Upper lobe of left lung (tissue), 6 donors: ENCODE results near the gene TNS3. TPM values are rescaled to one million over a fixed set of nuclear protein-coding genes. Genes with fewer than 3 reads are reported as not detected.

Experiments
- ATAC-seq, 2 donors: fragments of 200-7000 bp; cut with Tn5 transposase; one replicate each; pipeline ENCODE4 v1.9.1; 2022; ENCODE audit warnings: mild to moderate bottlenecking in 2 of 2, moderate library complexity in 2 of 2; ENCODE audit not compliant: low FRiP score in 2 of 2
- DNase-seq, 2 donors: peaks; one replicate each; pipeline ENCODE4 v3.0.0-alpha.2; 2019 to 2020
- H3K27ac ChIP-seq, 4 donors: fragments of 200-600 bp; sonication (generic); one replicate each; pipeline ENCODE4 v1.5.1; 2016 to 2019
- H3K27me3 ChIP-seq, 4 donors: fragments of 200-600 bp; sonication (generic); one replicate each; pipeline ENCODE4 v1.5.1; 2017 to 2019
- H3K36me3 ChIP-seq, 4 donors: fragments of 200-600 bp; sonication (generic); one replicate each; pipeline ENCODE4 v1.5.1; 2016 to 2019
- H3K4me1 ChIP-seq, 4 donors: fragments of 200-600 bp; sonication (generic); one replicate each; pipeline ENCODE4 v1.5.1; 2018 to 2019
- H3K4me3 ChIP-seq, 4 donors: fragments of 200-600 bp; sonication (generic); one replicate each; pipeline ENCODE4 v1.5.1; 2017 to 2019; ENCODE audit warnings: mild to moderate bottlenecking in 2 of 4, moderate library complexity in 1 of 4
- H3K9me3 ChIP-seq, 4 donors: fragments of 200-600 bp; sonication (generic); one replicate each; pipeline ENCODE4 v1.5.1; 2018 to 2019
- CTCF ChIP-seq, 6 experiments: fragments of 450-650 bp in 4 of 6; fragments of 200-600 bp in 2 of 6; sonication (generic) in 2 of 6; IDR thresholded peaks; one replicate each; pipeline ENCODE4 v1.5.1; 2016 to 2019; ENCODE audit warnings: antibody characterized with exemption in 6 of 6
- EP300 ChIP-seq, 4 donors: sonication (generic); formaldehyde crosslinking; IDR thresholded peaks; one replicate each; pipeline ENCODE4 v1.5.1; 2017; ENCODE audit warnings: antibody characterized with exemption in 4 of 4, control low read depth in 2 of 4
- POLR2A ChIP-seq, 4 donors: fragments of 450-650 bp; IDR thresholded peaks; one replicate each; pipeline ENCODE4 v1.5.1; 2016 to 2017; ENCODE audit warnings: antibody characterized with exemption in 4 of 4, mild to moderate bottlenecking in 2 of 4
- POLR2AphosphoS5 ChIP-seq, 2 donors: sonication (generic); formaldehyde crosslinking; IDR thresholded peaks; one replicate each; pipeline ENCODE4 v1.5.1; 2017; ENCODE audit warnings: antibody characterized with exemption in 2 of 2
- WGBS, 2 donors: methylation state at CpG; one replicate each; pipeline ENCODE4 v1.1.5; 2017 to 2018; 5-methylcytosine and 5-hydroxymethylcytosine counted together
- total RNA-seq, 6 donors: library from RNA; depleted of rRNA in 4 of 6; stranded (reverse); fragments of >200 nt in 4 of 6; gene quantifications; one replicate each; pipeline versions ENCODE4 v1.1.0 to v1.2.1, GENCODE V29; 2016 to 2021
- donor health status: DM: no; HTN: no; CAD: no; lungs with moderate emphysema.
- donor health status: DM: no; HTN: yes; CAD: no; lungs with severe emphysema.

Gene TNS3
- total RNA-seq, 6 donors from 2014 or later = 90.6 to 266 (median 143) TPM

GRCh38 chr7:47465191-47465590 is 116.7 kb downstream of the TNS3 start:
- Histone ChIP-seq H3K9me3 (no peaks in the 10 kb centered on the region), H3K27me3 (no peaks in the 10 kb centered on the region), H3K27ac (peak overlapping the region in 2 of 4 donors; percentile 52 to 58), H3K4me3 (no peak overlapping the region), H3K36me3 (no peaks in the 10 kb centered on the region), H3K4me1 (peaks cover 3 to 14% (median 7%) of the 10 kb centered on the region in 4 donors)
- no peak for DNase-seq
- TF ChIP-seq EP300 (IDR thresholded peaks at IDR 0.05) = peak in 1 of 4 donors; percentile 16
- no peak for TF ChIP-seq CTCF (IDR thresholded peaks at IDR 0.05)
- TF ChIP-seq POLR2AphosphoS5 (IDR thresholded peaks at IDR 0.05) = no peak
- peak in 1 of 4 donors; percentile 43 for TF ChIP-seq POLR2A (IDR thresholded peaks at IDR 0.05)
- 77 to 78% methylated on average over 7 of the region's 7 CpGs for WGBS, 2 donors
- ATAC-seq = peak in 1 of 2 donors; percentile 17

GRCh38 chr7:47464266-47464665 is 117.6 kb downstream of the TNS3 start:
- Histone ChIP-seq H3K9me3 (no peaks in the 10 kb centered on the region), H3K27me3 (no peaks in the 10 kb centered on the region), H3K4me3 (no peak overlapping the region), H3K27ac (peak overlapping the region in 2 of 4 donors; percentile 52 to 58), H3K36me3 (no peaks in the 10 kb centered on the region), H3K4me1 (peaks cover 3 to 14% (median 7%) of the 10 kb centered on the region in 4 donors)
- TF ChIP-seq POLR2AphosphoS5 (IDR thresholded peaks at IDR 0.05) (no peak), POLR2A (IDR thresholded peaks at IDR 0.05) (no peak), CTCF (IDR thresholded peaks at IDR 0.05) (no peak), EP300 (IDR thresholded peaks at IDR 0.05) (no peak)
- ATAC-seq = no peak
- WGBS, 2 donors = 85 to 95% methylated on average over 9 of the region's 9 CpGs
- DNase-seq = no peak

GRCh38 chr7:47461746-47462145 is 120.2 kb downstream of the TNS3 start:
- Histone ChIP-seq H3K36me3 (no peaks in the 10 kb centered on the region), H3K27me3 (no peaks in the 10 kb centered on the region), H3K4me1 (peaks cover 5 to 15% (median 10%) of the 10 kb centered on the region in 4 donors), H3K9me3 (no peaks in the 10 kb centered on the region), H3K4me3 (no peak overlapping the region), H3K27ac (peak overlapping the region in 2 of 4 donors; percentile 36 to 46)
- ATAC-seq (no peak), DNase-seq (no peak)
- 93 to 95% methylated on average over 4 of the region's 4 CpGs for WGBS, 2 donors
- TF ChIP-seq CTCF (IDR thresholded peaks at IDR 0.05) = no peak
- TF ChIP-seq POLR2A (IDR thresholded peaks at IDR 0.05) = no peak
- no peak for TF ChIP-seq POLR2AphosphoS5 (IDR thresholded peaks at IDR 0.05)
- TF ChIP-seq EP300 (IDR thresholded peaks at IDR 0.05) = no peak

- DNase-seq = no peak
- H3K36me3 ChIP-seq = no peaks in the 10 kb centered on the region
- peak in 1 of 2 donors; percentile 28 for ATAC-seq
These were observed 120.8 kb downstream of the TNS3 start for GRCh38 chr7:47461161-47461560.

GRCh38 chr7:47460251-47460989 is 121.5 kb downstream of the TNS3 start:
- H3K4me1 ChIP-seq = peaks cover 5 to 14% (median 10%) of the 10 kb centered on the region in 4 donors
- H3K9me3 ChIP-seq = no peaks in the 10 kb centered on the region
- DNase-seq (no peak), ATAC-seq (no peak)
- no peaks in the 10 kb centered on the region for H3K36me3 ChIP-seq
- no peak for TF ChIP-seq CTCF (IDR thresholded peaks at IDR 0.05)
- TF ChIP-seq POLR2AphosphoS5 (IDR thresholded peaks at IDR 0.05) = no peak
- TF ChIP-seq EP300 (IDR thresholded peaks at IDR 0.05) = no peak
- no peak for TF ChIP-seq POLR2A (IDR thresholded peaks at IDR 0.05)
- H3K4me3 ChIP-seq = no peak overlapping the region
- H3K27me3 ChIP-seq = no peaks in the 10 kb centered on the region
- 85 to 86% methylated on average over 11 of the region's 11 CpGs for WGBS, 2 donors
- peak overlapping the region in 2 of 4 donors; percentile 19 to 23 for H3K27ac ChIP-seq

More at GRCh38 chr7:47461161-47461560, 120.8 kb downstream of the TNS3 start:
- no peaks in the 10 kb centered on the region for H3K9me3 ChIP-seq
- no peak for TF ChIP-seq POLR2AphosphoS5 (IDR thresholded peaks at IDR 0.05)
- 45 to 62% methylated on average over 3 to 4 of the region's 4 CpGs for WGBS, 2 donors
- H3K4me1 ChIP-seq = peaks cover 5 to 15% (median 10%) of the 10 kb centered on the region in 4 donors
- no peaks in the 10 kb centered on the region for H3K27me3 ChIP-seq
- no peak overlapping the region for H3K4me3 ChIP-seq
- peak overlapping the region in 3 of 4 donors; percentile 19 to 46 (median 36) for H3K27ac ChIP-seq
